AG10803 (cell line): ENCODE measurements around the gene RING1.

ENCODE experiments used
- DNase-seq: peaks from one replicate; pipeline ENCODE4 v3.0.0; 2010; ENCODE audit warnings: low read depth
- H3K4me3 ChIP-seq: 2 replicates; pipeline ENCODE4 v1.5.1; 2011; ENCODE audit warnings: mild to moderate bottlenecking, low read length, control low read depth
- CTCF ChIP-seq: conservative IDR thresholded peaks from 2 replicates; pipeline ENCODE4 v1.5.1; 2011; ENCODE audit warnings: mild to moderate bottlenecking, low read length, control low read depth, inconsistent platforms

Gene RING1

GRCh38 chr6:33164665-33165373 is 43.5 kb upstream of the RING1 start:
- no peak overlapping the region for H3K4me3 ChIP-seq
- no peak for DNase-seq
- no peak for TF ChIP-seq CTCF

- DNase-seq: no peak
- TF ChIP-seq CTCF: no peak
- H3K4me3 ChIP-seq: no peak overlapping the region
These were observed 42.6 kb upstream of the RING1 start for GRCh38 chr6:33165581-33166258.

DNA sequence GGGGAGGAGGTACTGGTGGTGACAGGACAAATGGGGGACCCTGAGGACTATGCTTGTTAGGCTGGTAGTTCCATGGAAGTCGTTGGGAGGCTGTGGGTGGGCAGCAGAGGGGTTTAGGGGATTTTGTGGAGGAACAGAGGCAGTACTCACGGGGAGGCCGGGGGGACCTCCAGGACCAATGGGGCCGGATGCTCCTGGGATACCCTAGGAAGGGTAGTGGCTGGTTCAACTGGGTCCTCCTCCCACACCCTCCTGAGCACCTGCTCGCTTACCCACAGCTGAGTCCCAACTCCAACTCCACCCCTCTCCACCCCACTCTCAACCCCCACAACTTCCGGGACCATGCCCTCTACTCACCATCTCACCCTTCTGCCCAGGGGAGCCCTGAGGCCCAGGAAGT is 41.9 kb upstream of the RING1 start:
- TF ChIP-seq CTCF: no peak
- H3K4me3 ChIP-seq: no peak overlapping the region
- DNase-seq: no peak

DNA sequence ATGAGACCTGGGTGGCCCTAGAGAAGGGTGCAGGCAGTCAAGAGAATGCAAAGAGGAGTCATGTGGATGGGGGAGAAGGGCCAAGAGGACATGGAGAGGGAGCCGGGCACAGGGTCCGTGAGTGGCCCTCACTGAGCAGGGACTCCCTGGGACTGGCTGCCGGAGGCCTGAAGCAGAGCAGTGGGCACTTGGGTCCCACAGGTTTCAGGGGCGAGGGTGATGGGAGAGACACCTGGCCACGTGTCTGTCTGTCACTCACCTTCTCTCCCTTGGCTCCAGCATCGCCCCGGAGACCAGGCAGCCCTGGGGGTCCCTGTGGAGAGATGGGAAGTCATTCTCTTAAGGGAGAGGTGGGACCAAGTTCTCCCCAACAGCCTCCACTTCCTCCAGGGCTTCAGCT is 41.5 kb upstream of the RING1 start:
- no peak for DNase-seq
- no peak overlapping the region for H3K4me3 ChIP-seq
- no peak for TF ChIP-seq CTCF

DNA sequence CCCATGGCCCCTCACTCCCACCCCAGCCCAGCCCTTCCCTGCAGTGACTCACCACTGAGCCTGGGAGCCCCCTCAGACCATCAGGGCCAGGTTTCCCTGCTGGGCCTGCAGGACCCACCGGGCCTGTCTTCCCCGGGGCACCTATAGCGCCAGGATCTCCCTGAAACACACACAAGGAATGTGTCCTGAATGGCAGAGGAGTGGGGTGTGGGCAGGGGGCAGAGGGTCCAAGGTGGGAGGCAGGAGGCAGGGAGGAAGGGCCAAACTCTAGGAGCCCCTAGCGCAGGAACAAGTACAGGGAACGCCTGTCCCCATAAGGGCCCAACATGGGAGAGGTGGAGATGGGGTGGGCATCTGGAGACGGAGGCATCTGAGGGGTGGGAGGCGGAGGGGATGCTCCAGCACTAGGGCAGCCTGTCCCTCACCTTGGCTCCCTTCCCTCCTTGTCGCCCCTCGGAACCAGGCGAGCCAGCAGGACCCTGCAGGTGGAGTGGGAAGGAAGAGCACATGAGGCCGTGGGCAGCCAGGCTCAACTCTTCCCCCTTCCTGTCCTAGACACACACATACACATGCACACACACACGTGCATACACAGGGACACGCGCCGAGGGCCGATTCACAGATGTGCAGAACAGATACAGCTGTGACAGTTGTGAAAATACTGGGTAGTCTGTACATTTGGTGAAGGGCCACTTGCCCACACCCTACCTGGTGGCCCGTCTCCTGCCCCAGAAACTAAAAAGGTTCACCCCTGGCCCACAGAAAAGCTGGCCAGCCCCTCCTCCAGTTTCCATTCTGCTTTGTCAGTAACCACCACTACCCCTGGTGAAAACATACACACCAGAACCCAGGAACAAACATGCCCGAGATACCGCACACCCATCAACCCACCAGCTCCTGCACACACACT is 40.7 kb upstream of the RING1 start:
- no peak overlapping the region for H3K4me3 ChIP-seq
- no peak for DNase-seq
- no peak for TF ChIP-seq CTCF

DNA sequence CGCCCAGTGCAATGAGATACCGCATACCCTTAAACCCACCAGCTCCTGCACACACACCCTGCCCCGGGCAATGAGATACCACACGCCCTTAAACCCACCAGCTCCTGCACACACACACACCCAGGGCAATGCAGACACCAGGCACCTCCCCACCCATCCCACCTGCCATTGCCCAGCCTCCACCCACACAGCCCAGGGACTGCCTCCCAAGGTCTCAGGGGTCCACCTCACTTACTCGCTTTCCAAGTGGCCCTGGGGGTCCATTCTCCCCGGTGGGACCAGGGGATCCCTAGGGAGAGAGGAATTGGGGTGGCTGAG is 40.1 kb upstream of the RING1 start:
- no peak for TF ChIP-seq CTCF
- no peak for DNase-seq
- no peak overlapping the region for H3K4me3 ChIP-seq
